B cell (primary cell): ENCODE results near the gene ZDHHC22. TPM values are rescaled to one million over a fixed set of nuclear protein-coding genes. Genes with fewer than 3 reads are reported as not detected.

Source experiments
- ATAC-seq: fragments of 200-7000 bp; cut with Tn5 transposase; one replicate; pipeline ENCODE4 v1.10.0; 2021; ENCODE audit warnings: low read depth, mild to moderate bottlenecking, moderate number of reproducible peaks, moderate library complexity
- CTCF ChIA-PET: fragments of 350-600 bp; sonication (Branson Sonifier 250); formaldehyde crosslinking; loops from one replicate; lab custom pipeline; 2021; ENCODE audit warnings: antibody characterized with exemption, inconsistent platforms; lab: Charles Lee
- POLR2A ChIA-PET: fragments of 350-600 bp; sonication (Branson Sonifier 250); formaldehyde crosslinking; loops from one replicate; lab custom pipeline; 2021; ENCODE audit warnings: antibody characterized with exemption; lab: Charles Lee
- DNase-seq: peaks from one replicate; pipeline ENCODE4 v3.0.0; 2013
- H2AFZ ChIP-seq: 2 replicates; pipeline ENCODE4 v1.6.1; 2012; ENCODE audit warnings: mild to moderate bottlenecking, low read depth, low read length; ENCODE audit not compliant: insufficient read depth, poor library complexity, severe bottlenecking
- H3K27ac ChIP-seq, 2 donors: 1 replicate in 1 of 2; 2 replicates in 1 of 2; pipeline ENCODE4 v1.5.1; 2012 to 2013; ENCODE audit warnings: low read length in 2 of 2, mild to moderate bottlenecking in 2 of 2, moderate library complexity in 1 of 2
- H3K27me3 ChIP-seq, 4 experiments: fragments of 200-600 bp in 1 of 4; sonication (generic) in 1 of 4; replicated peaks in 1 of 4; 1 replicate in 2 of 4; 2 replicates in 2 of 4; pipeline versions ENCODE4 v1.6.1 to v1.7.0; 2013 to 2016; ENCODE audit warnings: low read length in 3 of 4, mild to moderate bottlenecking in 2 of 4, mixed read lengths in 1 of 4, moderate library complexity in 1 of 4; ENCODE audit not compliant: insufficient read depth in 4 of 4, control insufficient read depth in 3 of 4; ENCODE audit errors: control extremely low read depth in 1 of 4
- H3K36me3 ChIP-seq, 2 experiments: replicated peaks in 1 of 2; 1 replicate in 1 of 2; 2 replicates in 1 of 2; pipeline versions ENCODE4 v1.6.1 to v1.7.1; 2013; ENCODE audit warnings: low read length in 1 of 2; ENCODE audit not compliant: insufficient read depth in 2 of 2, control insufficient read depth in 1 of 2; ENCODE audit errors: control extremely low read depth in 1 of 2, extremely low read depth in 1 of 2
- H3K4me1 ChIP-seq, 2 donors: fragments of 200-600 bp in 1 of 2; sonication (generic) in 1 of 2; 1 replicate in 1 of 2; 2 replicates in 1 of 2; pipeline versions ENCODE4 v1.5.1 to v1.6.1; 2013 to 2017; ENCODE audit warnings: low read length in 2 of 2; ENCODE audit not compliant: control insufficient read depth in 2 of 2, insufficient read depth in 2 of 2
- H3K4me2 ChIP-seq: replicated peaks from 2 replicates; pipeline ENCODE3; 2012; ENCODE audit warnings: mild to moderate bottlenecking, low read depth, low read length; ENCODE audit not compliant: poor library complexity, severe bottlenecking
- H3K4me3 ChIP-seq, 5 experiments: fragments of 200-600 bp in 1 of 5; sonication (generic) in 1 of 5; 1 replicate in 3 of 5; 2 replicates in 2 of 5; pipeline versions ENCODE4 v1.5.1 to v1.7.0; 2011 to 2016; ENCODE audit warnings: low read length in 4 of 5, mild to moderate bottlenecking in 4 of 5, low read depth in 2 of 5, control low read depth in 1 of 5, moderate library complexity in 1 of 5; ENCODE audit not compliant: insufficient read depth in 1 of 5; ENCODE audit errors: control extremely low read depth in 1 of 5, extremely low read depth in 1 of 5
- H3K79me2 ChIP-seq: fragments of 200-600 bp; sonication (generic); one replicate; pipeline ENCODE4 v1.6.0; 2016; ENCODE audit warnings: low read length; ENCODE audit not compliant: control insufficient read depth, insufficient read depth
- H3K9ac ChIP-seq: fragments of 200-600 bp; sonication (generic); 2 replicates; pipeline ENCODE4 v1.6.1; 2017; ENCODE audit warnings: mild to moderate bottlenecking, low read length, moderate library complexity
- H3K9me3 ChIP-seq, 3 donors: one replicate each; pipeline versions ENCODE4 v1.6.1 to v1.7.1; 2013; ENCODE audit warnings: low read length in 2 of 3; ENCODE audit not compliant: control insufficient read depth in 2 of 3, insufficient read depth in 1 of 3; ENCODE audit errors: control extremely low read depth in 1 of 3
- H4K20me1 ChIP-seq: 2 replicates; pipeline ENCODE4 v1.6.0; 2012; ENCODE audit warnings: mild to moderate bottlenecking, low read length; ENCODE audit not compliant: insufficient read depth, control insufficient read depth, poor library complexity, severe bottlenecking
- H3K27ac Mint-ChIP-seq: one replicate; pipeline ENCODE4 v1.8.0; 2021; ENCODE audit warnings: mixed read lengths
- H3K27me3 Mint-ChIP-seq: one replicate; pipeline ENCODE4 v1.8.0; 2021; ENCODE audit warnings: mixed read lengths
- H3K4me1 Mint-ChIP-seq: one replicate; pipeline ENCODE4 v1.8.0; 2021; ENCODE audit warnings: mixed read lengths
- H3K4me3 Mint-ChIP-seq: one replicate; pipeline ENCODE4 v1.8.0; 2021; ENCODE audit warnings: mixed read lengths
- H3K9me3 Mint-ChIP-seq: one replicate; pipeline ENCODE4 v1.8.0; 2022; ENCODE audit warnings: mixed read lengths; ENCODE audit not compliant: insufficient read depth
- EZH2 ChIP-seq: IDR thresholded peaks from 2 replicates; pipeline ENCODE4 v1.6.1; 2012; ENCODE audit warnings: borderline replicate concordance, low read depth, mild to moderate bottlenecking, moderate library complexity, low read length; ENCODE audit not compliant: insufficient read depth, poor library complexity, severe bottlenecking
- WGBS: methylation state at CpG from one replicate; pipeline ENCODE4 v1.1.5; 2013; ENCODE audit warnings: missing lambda C conversion rate; ENCODE audit not compliant: insufficient coverage; 5-methylcytosine and 5-hydroxymethylcytosine counted together
- intact Hi-C: fragments of 100-400 bp; cut with micrococcal nuclease; formaldehyde crosslinking; loops from one replicate; pipeline ENCODE4 v1.10.0; 2022
- polyA plus RNA-seq: library from polyadenylated mRNA; depleted of rRNA; stranded (reverse); fragments of >200 nt; gene quantifications from 2 replicates; pipeline ENCODE4 v1.2.3, GENCODE V29; 2012
- total RNA-seq, 2 donors: library from RNA; stranded (reverse); fragments of 120-200 nt in 1 of 2; gene quantifications; 1 replicate in 1 of 2; 2 replicates in 1 of 2; pipeline versions ENCODE4 v1.2.3 to v1.2.4, GENCODE V29; 2013 to 2022
- TF ChIP-seq, protein P1 (sequence below): fragments of 200-600 bp; IDR thresholded peaks from one replicate; pipeline ENCODE4 v1.8.0; 2022; ENCODE audit warnings: antibody characterized with exemption, mild to moderate bottlenecking

ZDHHC22 gene
- total and polyA plus RNA-seq, 2 donors (not counting 1 experiment from before 2014, with no cell fraction given), result not detected

DNA sequence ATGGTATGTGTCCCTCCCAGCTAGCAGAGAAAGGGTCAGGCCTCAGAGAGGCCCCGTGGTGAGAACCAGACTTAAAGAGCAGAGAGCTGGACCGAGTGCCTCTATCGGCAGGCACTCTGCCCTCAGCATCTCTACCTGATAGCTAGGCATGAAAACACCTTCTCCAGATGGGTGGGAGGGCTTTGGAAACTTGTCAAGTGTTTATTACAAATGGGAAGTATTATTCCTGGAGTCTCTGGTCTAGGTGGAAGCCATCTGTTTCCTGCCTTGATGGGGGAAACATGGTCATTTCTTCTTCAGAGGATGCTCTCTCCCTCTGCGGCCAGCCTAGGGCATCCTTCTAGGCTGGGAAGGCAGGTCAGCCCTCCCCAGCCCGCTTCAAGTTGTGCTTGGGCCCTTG is 42.3 kb upstream of the ZDHHC22 start:
- no peak overlapping the region for H3K27ac Mint-ChIP-seq
- DNase-seq (no peak), ATAC-seq (no peak)
- ChIA-PET POLR2A (interaction anchor here (0.6 kb wide), 1 partner anchor 138 kb away, joined by 4 read pairs; no protein-coding TSS in a partner anchor), CTCF (interaction anchor here (1.1 to 1.2 kb wide), 2 partner anchors 33 to 132 kb away, joined by 3 read pairs; no protein-coding TSS in a partner anchor)
- no peak overlapping the region for H3K9ac ChIP-seq
- peaks cover 18 to 30% of the 10 kb centered on the region in 2 donors for H3K4me1 ChIP-seq
- WGBS, result 50% methylated on average over 2 of the region's 5 CpGs
- H4K20me1 ChIP-seq, result no peaks in the 10 kb centered on the region
- peaks cover 0 to 3% (median 0%) of the 10 kb centered on the region in 3 donors for H3K9me3 ChIP-seq
- H3K9me3 Mint-ChIP-seq, result no peaks in the 10 kb centered on the region
- H3K4me2 ChIP-seq, result no peak overlapping the region
- no peak overlapping the region for H3K4me3 Mint-ChIP-seq
- H2AFZ ChIP-seq, result no peak overlapping the region
- no peak for TF ChIP-seq EZH2
- TF ChIP-seq, protein P1, sequence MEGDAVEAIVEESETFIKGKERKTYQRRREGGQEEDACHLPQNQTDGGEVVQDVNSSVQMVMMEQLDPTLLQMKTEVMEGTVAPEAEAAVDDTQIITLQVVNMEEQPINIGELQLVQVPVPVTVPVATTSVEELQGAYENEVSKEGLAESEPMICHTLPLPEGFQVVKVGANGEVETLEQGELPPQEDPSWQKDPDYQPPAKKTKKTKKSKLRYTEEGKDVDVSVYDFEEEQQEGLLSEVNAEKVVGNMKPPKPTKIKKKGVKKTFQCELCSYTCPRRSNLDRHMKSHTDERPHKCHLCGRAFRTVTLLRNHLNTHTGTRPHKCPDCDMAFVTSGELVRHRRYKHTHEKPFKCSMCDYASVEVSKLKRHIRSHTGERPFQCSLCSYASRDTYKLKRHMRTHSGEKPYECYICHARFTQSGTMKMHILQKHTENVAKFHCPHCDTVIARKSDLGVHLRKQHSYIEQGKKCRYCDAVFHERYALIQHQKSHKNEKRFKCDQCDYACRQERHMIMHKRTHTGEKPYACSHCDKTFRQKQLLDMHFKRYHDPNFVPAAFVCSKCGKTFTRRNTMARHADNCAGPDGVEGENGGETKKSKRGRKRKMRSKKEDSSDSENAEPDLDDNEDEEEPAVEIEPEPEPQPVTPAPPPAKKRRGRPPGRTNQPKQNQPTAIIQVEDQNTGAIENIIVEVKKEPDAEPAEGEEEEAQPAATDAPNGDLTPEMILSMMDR, result no peak
- H3K27ac ChIP-seq, result no peak overlapping the region
- peaks cover 13% of the 10 kb centered on the region for H3K4me1 Mint-ChIP-seq
- H3K4me3 ChIP-seq, result no peak overlapping the region
- no peaks in the 10 kb centered on the region for H3K36me3 ChIP-seq
- peaks cover 0 to 41% (median 4%) of the 10 kb centered on the region in 4 experiments for H3K27me3 ChIP-seq
- intact Hi-C loops, result no loop called here
- H3K27me3 Mint-ChIP-seq, result peaks cover 28% of the 10 kb centered on the region
- no peaks in the 10 kb centered on the region for H3K79me2 ChIP-seq

DNA sequence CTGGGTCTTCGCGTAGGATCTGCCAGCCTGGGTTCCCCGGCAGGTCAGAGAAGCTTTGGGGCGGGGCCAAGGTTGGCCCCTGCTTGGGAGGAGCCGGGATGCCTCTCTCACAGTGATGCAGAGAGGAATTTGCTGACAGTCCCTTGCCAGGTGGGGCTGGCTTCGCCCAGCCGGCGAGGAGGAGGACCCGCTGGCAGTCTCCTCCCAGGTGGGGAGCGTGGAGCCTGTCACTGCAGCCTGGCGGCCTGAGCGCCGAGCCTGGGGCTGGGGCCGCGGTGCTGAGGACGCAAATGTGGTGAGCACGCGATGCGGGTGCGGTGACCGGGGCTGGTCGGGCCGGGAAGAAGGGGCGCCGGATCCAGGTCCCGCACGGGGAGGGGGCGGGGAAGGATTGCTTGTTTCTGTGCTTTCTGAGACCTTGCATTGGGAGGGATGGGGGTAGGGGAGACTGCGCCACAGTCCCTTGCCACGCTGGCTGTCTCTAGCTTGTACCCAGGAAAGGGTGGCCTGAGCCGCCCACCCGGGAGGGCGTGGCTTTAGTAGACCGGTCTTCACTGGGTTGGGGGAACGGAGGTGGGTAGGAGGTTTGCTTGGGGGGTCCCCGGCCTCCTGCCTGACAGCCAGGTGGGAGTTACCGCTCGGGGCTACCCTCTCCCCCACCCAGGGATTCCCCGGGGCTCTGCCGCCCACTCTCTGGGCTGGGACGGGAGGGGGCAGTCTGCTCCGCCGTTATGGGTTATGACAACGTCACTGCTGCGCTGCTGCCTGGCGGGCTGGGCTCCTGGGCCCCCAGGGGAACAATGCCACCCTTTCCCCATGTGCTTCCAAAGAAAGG is 40.2 kb upstream of the ZDHHC22 start, which contains the start of gene TMEM63C:
TSS of gene TMEM63C (plus strand) at position 196 of the 835 bp plus-strand sequence. CDS start 37,016 bp downstream, outside the sequence.
- H3K9ac ChIP-seq, result peak within 1 kb of the TSS; percentile 74
- H3K9me3 Mint-ChIP-seq, result no peaks in the 10 kb centered on the region
- no peak for TF ChIP-seq EZH2
- TF ChIP-seq, protein P1, result no peak

More for the DNA sequence above, 40.2 kb upstream of the ZDHHC22 start, which contains the start of gene TMEM63C:
- Histone ChIP-seq H3K36me3 (no peaks in the 10 kb centered on the region), H3K4me2 (peak within 1 kb of the TSS; percentile 99), H3K79me2 (no peaks in the 10 kb centered on the region), H4K20me1 (no peaks in the 10 kb centered on the region), H3K27me3 (peaks cover 0 to 32% (median 4%) of the 10 kb centered on the region in 4 experiments), H3K27ac (peak within 1 kb of the TSS in 1 of 2 donors; percentile 54), H2AFZ (peak within 1 kb of the TSS; percentile 93), H3K4me3 (peak within 1 kb of the TSS; percentile 27 to 69 (median 54)), H3K4me1 (peaks cover 18 to 30% of the 10 kb centered on the region in 2 donors), H3K9me3 (peaks cover 0 to 3% (median 0%) of the 10 kb centered on the region in 3 donors)
- peak; percentile 85 for ATAC-seq
- intact Hi-C loops, result no loop called here
- H3K4me1 Mint-ChIP-seq, result peaks cover 13% of the 10 kb centered on the region
- H3K27ac Mint-ChIP-seq, result peak within 1 kb of the TSS; percentile 63
- peak; percentile 67 for DNase-seq
- ChIA-PET CTCF (interaction anchor here (1.0 to 1.4 kb wide), 2 partner anchors 30 to 134 kb away, joined by 3 to 8 read pairs; no protein-coding TSS in a partner anchor), POLR2A (no interaction called here)
- peaks cover 19% of the 10 kb centered on the region for H3K27me3 Mint-ChIP-seq
- H3K4me3 Mint-ChIP-seq, result peak within 1 kb of the TSS; percentile 84
- 1% methylated on average over 37 of the region's 46 CpGs for WGBS
